ENCODE results near the gene CLEC4G.

DNA sequence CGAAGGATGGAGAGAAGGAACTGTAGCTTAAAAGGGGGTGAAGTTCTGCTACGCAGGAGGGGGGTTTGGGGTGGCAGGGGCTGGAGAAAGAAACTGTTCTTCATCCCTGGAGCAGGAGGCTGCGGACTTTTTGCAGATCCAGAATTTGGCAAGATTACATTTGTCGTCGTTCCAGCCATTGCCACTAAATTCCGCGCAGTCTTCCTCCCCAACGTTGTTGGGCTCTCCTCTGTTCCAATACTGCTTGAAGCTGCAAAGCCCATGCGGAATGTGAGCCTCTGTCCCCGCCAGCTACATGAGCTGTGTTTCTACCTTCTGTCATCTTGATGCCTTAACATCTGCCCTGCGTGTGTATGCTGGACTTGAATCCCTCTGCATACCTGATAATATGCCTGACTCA, 11.1 kb upstream of the CLEC4G start:
- TF ChIP-seq, protein P1, sequence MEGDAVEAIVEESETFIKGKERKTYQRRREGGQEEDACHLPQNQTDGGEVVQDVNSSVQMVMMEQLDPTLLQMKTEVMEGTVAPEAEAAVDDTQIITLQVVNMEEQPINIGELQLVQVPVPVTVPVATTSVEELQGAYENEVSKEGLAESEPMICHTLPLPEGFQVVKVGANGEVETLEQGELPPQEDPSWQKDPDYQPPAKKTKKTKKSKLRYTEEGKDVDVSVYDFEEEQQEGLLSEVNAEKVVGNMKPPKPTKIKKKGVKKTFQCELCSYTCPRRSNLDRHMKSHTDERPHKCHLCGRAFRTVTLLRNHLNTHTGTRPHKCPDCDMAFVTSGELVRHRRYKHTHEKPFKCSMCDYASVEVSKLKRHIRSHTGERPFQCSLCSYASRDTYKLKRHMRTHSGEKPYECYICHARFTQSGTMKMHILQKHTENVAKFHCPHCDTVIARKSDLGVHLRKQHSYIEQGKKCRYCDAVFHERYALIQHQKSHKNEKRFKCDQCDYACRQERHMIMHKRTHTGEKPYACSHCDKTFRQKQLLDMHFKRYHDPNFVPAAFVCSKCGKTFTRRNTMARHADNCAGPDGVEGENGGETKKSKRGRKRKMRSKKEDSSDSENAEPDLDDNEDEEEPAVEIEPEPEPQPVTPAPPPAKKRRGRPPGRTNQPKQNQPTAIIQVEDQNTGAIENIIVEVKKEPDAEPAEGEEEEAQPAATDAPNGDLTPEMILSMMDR (IDR thresholded peaks at IDR 0.05; ENCODE audit: borderline replicate concordance, extremely low read depth, low read length, poor library complexity, severe bottlenecking), result no peak
- no peak for TF ChIP-seq EZH2 (IDR thresholded peaks at IDR 0.05; ENCODE audit: borderline replicate concordance, low read depth, low read length, severe bottlenecking)
